NCI-H345 (cell line): Measurements from ENCODE around the gene CARM1.
"Not testable (repeated sequence)": the region's sequence is repeated elsewhere in the genome, so short reads cannot be mapped to it uniquely, and the experiment has no call there.

Experiments used
- DNase-seq: peaks from one replicate; lab custom pipeline; 2025; lab: John Stamatoyannopoulos, UW

The CARM1 gene

DNA sequence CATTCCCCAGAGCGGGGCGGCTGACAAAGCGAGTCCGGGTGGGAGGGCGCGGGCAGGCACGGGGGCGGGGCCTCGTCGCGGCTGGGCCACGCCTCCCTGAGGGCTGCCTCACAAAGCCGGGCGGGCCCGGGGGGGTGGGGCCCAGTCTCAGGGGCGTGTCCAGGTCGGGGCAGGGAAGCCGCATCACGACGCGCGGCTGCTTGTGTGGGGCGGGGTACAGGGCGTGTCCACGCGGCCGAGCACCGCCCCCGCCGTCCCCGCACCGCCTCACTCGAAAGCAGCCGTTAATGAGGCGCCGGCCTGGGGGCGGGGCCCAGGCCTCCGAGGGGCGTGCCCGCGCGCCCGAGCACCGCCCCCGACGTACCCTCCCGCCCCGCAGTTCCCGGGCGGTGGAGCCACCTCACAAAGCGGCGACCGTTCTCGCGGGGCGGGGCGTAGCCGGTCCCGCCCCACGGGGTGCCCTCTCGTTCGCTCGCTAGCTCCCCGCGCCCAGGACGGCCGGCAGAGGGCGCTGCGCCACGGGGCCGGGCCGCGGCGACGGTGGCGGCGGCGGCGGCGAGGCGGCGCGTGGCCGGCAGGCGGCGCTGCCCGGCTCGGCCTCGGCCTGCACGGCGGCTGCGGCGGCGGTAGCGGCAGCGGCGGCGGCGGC is at the start of gene CARM1:
TSS of gene CARM1 (plus strand) at position 599 of the 649 bp plus-strand sequence. CDS start 150 bp downstream, outside the sequence.
- peak; percentile 99 for DNase-seq

GRCh38 chr19:10823690-10824089 is 47.7 kb upstream of the CARM1 start:
- DNase-seq = no peak

- DNase-seq = no peak
These were observed 45.1 kb upstream of the CARM1 start for GRCh38 chr19:10826231-10826630.

DNA sequence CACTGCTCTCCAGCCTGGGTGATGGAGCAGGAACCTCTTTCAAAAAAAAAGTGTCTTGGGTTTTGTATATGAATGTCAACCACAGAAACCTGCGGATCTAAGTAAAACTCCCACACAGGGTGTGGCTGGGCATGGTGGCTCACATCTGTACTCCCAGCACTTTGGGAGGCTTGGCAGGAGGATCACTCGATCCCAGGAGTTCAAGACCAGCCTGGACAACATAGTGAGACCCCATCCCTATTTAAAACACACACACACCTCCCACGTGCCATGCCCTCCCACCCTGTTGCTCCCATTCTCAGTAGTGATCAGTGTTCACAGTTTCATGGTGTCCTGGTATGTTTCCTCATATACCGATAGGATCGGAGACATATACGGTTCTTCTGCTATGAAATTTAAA is 44.5 kb upstream of the CARM1 start:
- no peak for DNase-seq

- no peak for DNase-seq
These were observed 42.2 kb upstream of the CARM1 start for GRCh38 chr19:10828981-10829821.

DNA sequence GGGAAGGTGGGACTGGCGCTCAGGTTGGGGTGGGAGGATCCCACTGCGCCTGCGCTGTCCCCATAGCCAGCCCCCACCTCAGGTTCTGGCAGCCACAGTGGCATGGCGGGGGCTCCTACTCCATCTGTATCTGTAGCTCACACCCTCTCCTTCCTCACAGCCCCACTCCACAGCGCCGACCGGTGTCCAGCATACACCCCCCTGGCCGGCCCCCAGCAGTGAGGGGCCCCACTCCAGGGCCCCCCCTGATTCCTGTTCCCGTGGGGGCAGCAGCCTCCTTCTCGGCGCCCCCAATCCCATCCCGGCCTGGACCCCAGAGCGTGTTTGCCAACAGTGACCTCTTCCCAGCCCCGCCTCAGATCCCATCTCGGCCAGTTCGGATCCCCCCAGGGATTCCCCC is 41.4 kb upstream of the CARM1 start:
- DNase-seq = no peak

GRCh38 chr19:10830370-10830769 is 41.0 kb upstream of the CARM1 start:
- DNase-seq = no peak

GRCh38 chr19:10830931-10831779 is 40.2 kb upstream of the CARM1 start:
- DNase-seq = no peak

DNA sequence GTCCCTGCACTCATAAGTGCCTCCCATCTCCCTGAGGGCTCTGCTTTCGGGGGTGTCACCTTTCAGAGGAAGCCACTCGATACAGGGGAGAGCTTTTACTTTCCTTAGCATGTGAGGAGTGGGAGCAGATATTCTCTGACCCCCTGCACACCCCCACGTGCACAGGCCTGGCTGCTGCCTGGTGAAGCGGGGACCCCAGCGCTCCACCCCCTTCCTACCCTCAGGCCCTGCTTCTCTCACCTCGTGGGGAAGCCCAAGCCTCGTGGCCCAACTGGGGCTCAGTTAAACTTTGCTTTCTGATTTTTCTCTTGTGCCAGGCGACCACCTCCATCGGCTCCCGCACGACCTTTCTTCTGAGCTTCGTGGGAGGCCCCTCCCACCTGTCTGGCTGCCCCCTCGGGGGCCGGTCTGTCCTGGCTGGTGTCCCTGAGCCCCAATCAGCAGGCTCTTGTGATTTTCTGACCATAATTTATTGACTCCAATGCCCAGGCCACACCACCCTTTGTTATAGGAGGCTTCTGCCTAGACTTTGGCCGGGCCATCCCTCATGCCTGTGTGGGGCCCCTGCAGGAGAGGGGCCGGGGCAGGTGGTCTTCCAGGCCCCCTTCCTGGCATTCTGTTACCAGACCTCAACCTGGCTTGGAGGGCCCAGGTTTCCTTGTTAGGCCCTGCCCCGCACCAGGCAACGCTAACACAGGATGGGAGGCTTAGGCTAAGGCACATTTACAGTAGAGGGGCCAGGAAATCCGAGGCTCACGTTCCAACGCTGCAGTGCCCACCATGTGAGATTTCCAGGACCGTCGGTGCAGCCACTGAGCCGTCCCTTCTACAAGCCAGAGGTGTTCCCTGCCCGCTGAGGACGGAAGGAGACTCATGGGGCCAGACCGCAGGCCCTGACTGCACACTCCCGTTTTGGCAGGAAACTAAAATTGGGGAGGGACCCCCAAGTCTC is 39.1 kb upstream of the CARM1 start:
- DNase-seq = no peak

DNA sequence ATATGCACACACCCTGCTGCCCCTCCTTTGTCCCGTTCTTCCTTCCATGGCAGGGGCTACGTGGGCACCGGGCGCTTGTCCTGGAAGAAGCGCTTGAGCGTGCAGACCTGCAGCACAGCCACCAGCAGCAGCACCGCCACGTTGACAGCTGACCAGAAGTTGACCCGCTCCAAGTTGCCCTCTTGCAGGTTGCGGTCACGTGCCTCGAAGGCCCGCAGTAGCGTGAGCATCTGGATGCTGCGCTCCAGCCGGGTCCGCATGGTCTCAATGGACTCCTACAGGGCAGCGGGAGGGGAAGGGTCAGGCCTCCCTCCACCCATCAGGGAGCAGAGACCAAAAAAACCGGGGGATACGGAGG is 38.4 kb upstream of the CARM1 start:
- DNase-seq = no peak

DNA sequence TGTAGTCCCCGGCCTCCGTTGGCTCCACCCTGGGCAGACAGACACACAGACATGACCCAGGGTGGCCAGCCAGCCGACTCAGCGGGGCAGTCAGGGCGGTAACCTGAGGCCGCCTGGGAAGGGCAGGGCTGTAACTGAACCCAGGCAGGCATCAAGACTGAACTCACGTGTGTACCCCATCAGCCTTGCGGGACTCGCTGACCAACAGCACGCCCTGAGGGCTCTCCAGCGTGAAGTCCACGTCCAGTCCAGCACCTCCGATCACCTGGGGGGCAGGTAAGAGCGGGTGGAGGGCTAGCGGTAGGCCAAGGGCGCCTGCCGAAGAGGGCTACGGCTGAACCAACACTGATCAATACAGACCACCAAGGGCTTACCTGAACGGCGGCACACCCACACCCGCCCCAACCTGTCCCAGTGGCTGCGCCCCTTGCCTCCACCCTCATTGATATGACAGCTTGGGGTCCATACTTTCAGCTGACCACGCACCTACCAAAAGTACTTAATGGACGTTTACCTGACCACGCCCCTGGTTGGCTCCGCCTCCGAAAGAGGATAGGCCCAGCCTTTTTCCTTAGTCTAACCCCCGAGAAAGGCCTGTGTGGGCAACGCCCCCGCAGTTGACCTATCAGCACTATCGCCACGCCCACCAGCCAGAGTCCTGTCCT is 36.1 kb upstream of the CARM1 start:
- no peak for DNase-seq

GRCh38 chr19:10835754-10836478 is 35.4 kb upstream of the CARM1 start, which contains the start of gene TMED1:
Gene TMED1, minus strand, starts transcription at chr19:10836212. Its CDS starts 21 bp downstream, at chr19:10836191.
- DNase-seq = peak; percentile 100

GRCh38 chr19:10836479-10837330 is 34.6 kb upstream of the CARM1 start:
- peak; percentile 94 for DNase-seq

DNA sequence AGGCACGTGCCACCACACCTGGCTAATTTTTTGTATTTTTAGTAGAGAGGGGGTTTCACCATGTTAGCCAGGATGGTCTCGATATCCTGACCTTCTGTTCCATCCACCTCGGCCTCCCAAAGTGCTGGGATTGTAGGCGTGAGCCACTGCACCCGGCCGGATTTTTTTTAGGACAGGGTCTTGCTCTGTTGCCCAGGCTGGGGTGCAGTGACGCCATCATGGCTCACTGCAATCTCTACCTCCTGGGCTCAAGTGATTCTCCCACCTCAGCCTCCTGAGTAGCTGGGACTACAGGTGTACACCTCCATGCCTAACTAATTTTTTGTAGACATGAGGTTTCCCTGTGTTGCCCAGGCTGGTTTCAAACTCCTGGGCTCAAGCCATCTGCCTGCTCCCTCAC is 33.7 kb upstream of the CARM1 start:
- not testable (repeated sequence) for DNase-seq

- no peak for DNase-seq
These were observed 33.0 kb upstream of the CARM1 start for GRCh38 chr19:10838377-10838776.

DNA sequence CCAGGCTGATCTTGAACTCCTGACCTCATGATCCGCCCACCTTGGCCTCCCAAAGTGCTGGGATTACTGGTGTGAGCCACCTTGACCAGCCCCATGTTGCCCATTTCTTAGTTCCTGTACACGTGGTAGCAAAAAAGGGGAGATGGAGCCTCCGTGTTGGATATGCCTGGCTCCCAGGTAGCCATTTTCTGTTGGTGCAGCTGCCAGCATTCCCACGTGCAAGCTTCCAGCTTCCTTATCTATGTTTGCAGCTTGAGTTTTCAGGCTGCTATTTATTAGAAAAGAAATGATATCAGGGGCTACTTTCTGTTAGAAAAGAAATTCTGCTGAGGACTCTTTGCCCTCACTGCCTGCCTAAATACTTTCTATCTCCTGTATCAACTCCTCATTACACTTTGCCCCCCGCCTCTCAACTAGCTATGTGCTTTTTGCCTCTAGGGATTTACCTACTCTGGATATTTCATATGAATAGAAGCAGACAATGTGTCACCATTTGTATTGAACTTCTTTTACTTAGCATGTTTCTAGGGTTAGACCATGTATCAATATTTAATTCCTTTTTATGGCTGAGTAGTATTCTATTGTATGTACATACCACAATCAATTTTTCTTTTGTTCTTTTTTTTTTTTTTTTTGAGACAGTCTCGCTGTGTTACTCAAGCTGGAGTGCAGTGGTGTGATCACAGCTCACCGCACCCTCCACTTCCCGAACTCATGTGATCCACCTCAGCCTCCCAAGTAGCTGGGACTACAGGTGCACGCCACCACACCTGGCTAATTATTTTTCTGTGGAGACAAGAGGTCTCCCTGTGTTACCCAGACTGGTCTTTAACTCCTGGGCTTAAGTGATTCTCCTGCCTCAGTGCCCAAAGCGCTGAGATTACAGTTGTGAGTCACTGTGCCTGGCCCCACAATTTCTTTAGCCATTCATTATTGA is 32.0 kb upstream of the CARM1 start:
- no peak for DNase-seq

GRCh38 chr19:10842788-10843187 is 28.6 kb upstream of the CARM1 start:
- DNase-seq = no peak
